Measurements from ENCODE around the gene FIBCD1. TPM values are rescaled to one million over a fixed set of nuclear protein-coding genes. Genes with fewer than 3 reads are reported as not detected.

The FIBCD1 gene
- total and polyA plus RNA-seq, 2 of the 8 experiments (the other 6 are each of a cell fraction or from before 2014, with no cell fraction given) = 6.1 to 8.8 TPM

GRCh38 chr9:130973686-130974281 is 34.7 kb upstream of the FIBCD1 start:
- 89% methylated on average over 21 of the region's 21 CpGs; no CpG with 5 or more reads in 1 of the 2 experiments for WGBS, 2 experiments (ENCODE audit: extremely low coverage in 1 of 2, insufficient coverage in 1 of 2, insufficient read length in 1 of 2, insufficient replicate concordance in 2 of 2, low coverage in 1 of 2, low lambda C conversion rate in 2 of 2, missing lambda C conversion rate in 1 of 2)
- no peak overlapping the region; the same call in 1 of the 2 replicates for H2AFZ ChIP-seq (ENCODE audit: low read length)
- no peak overlapping the region for H2BK20ac ChIP-seq (ENCODE audit: low read length)
- H3K23me2 ChIP-seq (ENCODE audit: low read depth, low read length) = peaks cover 4% of the 10 kb centered on the region; the same call in 1 of the 2 replicates
- no peak for DNase-seq (ENCODE audit: low read depth in 1 of 2, low spot score in 2 of 2)
- no peaks in the 10 kb centered on the region; a peak in 1 of 7 replicates for H3K27me3 ChIP-seq (replicated peaks in 1 of 4; ENCODE audit: control insufficient read depth in 3 of 4, extremely low read depth in 1 of 4, insufficient read depth in 3 of 4, low read length in 3 of 4)
- no peak overlapping the region for H3K23ac ChIP-seq (ENCODE audit: insufficient read length)
- CTCF ChIA-PET (ENCODE audit: partially characterized antibody) = interaction anchor here (0.8 to 3.3 kb wide), 18 partner anchors 9 to 290 kb away, joined by 3 to 17 read pairs (median 4); no protein-coding TSS in a partner anchor
- H3K18ac ChIP-seq (ENCODE audit: extremely low read depth, low read length) = no peak overlapping the region; the same call in 1 of the 2 replicates
- no peak overlapping the region for H3K4me2 ChIP-seq (ENCODE audit: insufficient read depth in 1 of 2, low read depth in 2 of 2, low read length in 2 of 2)
- no peaks in the 10 kb centered on the region for H4K20me1 ChIP-seq (replicated peaks in 1 of 2; ENCODE audit: control insufficient read depth in 1 of 2, insufficient read depth in 2 of 2, low read length in 2 of 2)
- H3K79me2 ChIP-seq (ENCODE audit: control insufficient read depth in 1 of 2, insufficient read depth in 2 of 2, low read length in 2 of 2) = no peaks in the 10 kb centered on the region
- no peak overlapping the region for H4K8ac ChIP-seq (ENCODE audit: extremely low read depth, insufficient read depth, low read length)
- no peaks in the 10 kb centered on the region for H3K36me3 ChIP-seq (ENCODE audit: control insufficient read depth in 2 of 4, insufficient read depth in 4 of 4, low read length in 3 of 4)
- H3K27ac ChIP-seq (ENCODE audit: low read depth, low read length) = no peak overlapping the region
- H2BK12ac ChIP-seq (ENCODE audit: low read depth, low read length) = no peak overlapping the region
- H3K4me3 ChIP-seq (ENCODE audit: extremely low read depth in 1 of 4, insufficient read depth in 2 of 4, low read depth in 3 of 4, low read length in 4 of 4) = no peak overlapping the region
- no peak for FAIRE-seq
- POLR2A ChIA-PET (ENCODE audit: partially characterized antibody) = interaction anchor here (1.0 kb wide), 1 partner anchor 11 kb away, joined by 4 read pairs; no protein-coding TSS in a partner anchor
- no peak overlapping the region for H4K91ac ChIP-seq (replicated peaks; ENCODE audit: insufficient read length, low read length)
- no peak overlapping the region for H3K9ac ChIP-seq (replicated peaks in 1 of 4; ENCODE audit: extremely low read depth in 1 of 4, low read depth in 3 of 4, low read length in 3 of 4)
- no peak overlapping the region for H4K5ac ChIP-seq (ENCODE audit: insufficient read length, low read depth, low read length)
- no peak overlapping the region for H2AK5ac ChIP-seq (ENCODE audit: low read depth, low read length)
- H3K4me1 ChIP-seq (replicated peaks in 1 of 4; ENCODE audit: control insufficient read depth in 3 of 4, insufficient read depth in 4 of 4, low read length in 3 of 4) = peaks cover 0 to 3% (median 0%) of the 10 kb centered on the region in 4 experiments; a peak in 1 of 7 replicates
- H3K9me3 ChIP-seq (ENCODE audit: insufficient read depth in 2 of 2, low read depth in 1 of 2, low read length in 1 of 2) = no peaks in the 10 kb centered on the region
- no peaks in the 10 kb centered on the region for H3K79me1 ChIP-seq (ENCODE audit: low read depth, low read length)
- no peak overlapping the region for H2BK120ac ChIP-seq (replicated peaks; ENCODE audit: low read depth, low read length)
- no peak overlapping the region for H2BK5ac ChIP-seq (ENCODE audit: low read depth, low read length)
- no peak overlapping the region for H3K56ac ChIP-seq (replicated peaks; ENCODE audit: insufficient read length, low read depth, low read length)
- H2BK15ac ChIP-seq (ENCODE audit: low read length) = no peak overlapping the region
- no peak overlapping the region for H3K4ac ChIP-seq (replicated peaks; ENCODE audit: insufficient read length, low read depth, low read length)
- H3K14ac ChIP-seq (ENCODE audit: insufficient read length) = no peak overlapping the region
- TF ChIP-seq GABPA (IDR thresholded peaks at IDR 0.05; ENCODE audit: borderline replicate concordance, insufficient read depth, low read length) = no peak
- TF ChIP-seq BACH1 (IDR thresholded peaks at IDR 0.05; ENCODE audit: low read length) = no peak
- TF ChIP-seq CHD1 (IDR thresholded peaks at IDR 0.05; ENCODE audit: low read depth, low read length) = no peak
- TF ChIP-seq SP1 (IDR thresholded peaks at IDR 0.05; ENCODE audit: low read depth, low read length) = no peak
- TF ChIP-seq PHF8 (conservative IDR thresholded peaks at IDR 0.05; ENCODE audit: low read depth, low read length) = no peak
- no peak for TF ChIP-seq BRCA1 (IDR thresholded peaks at IDR 0.05; ENCODE audit: low read depth, low read length)
- TF ChIP-seq POLR2AphosphoS5 (IDR thresholded peaks at IDR 0.05; ENCODE audit: low read depth, low read length) = no peak
- TF ChIP-seq TBP (IDR thresholded peaks at IDR 0.05; ENCODE audit: low read depth, low read length) = no peak
- no peak for TF ChIP-seq BCL11A (IDR thresholded peaks at IDR 0.05; ENCODE audit: low read depth in 2 of 2, low read length in 2 of 2)
- TF ChIP-seq SRF (IDR thresholded peaks at IDR 0.05; ENCODE audit: low read depth, low read length) = no peak
- TF ChIP-seq TCF12 (IDR thresholded peaks at IDR 0.05; ENCODE audit: low read depth, low read length) = no peak
- TF ChIP-seq KDM5A (IDR thresholded peaks at IDR 0.05; ENCODE audit: low read length) = no peak
- TF ChIP-seq YY1 (IDR thresholded peaks at IDR 0.05; ENCODE audit: low read depth, low read length) = no peak
- TF ChIP-seq CREB1 (IDR thresholded peaks at IDR 0.05) = no peak
- TF ChIP-seq TAF1 (IDR thresholded peaks at IDR 0.05; ENCODE audit: low read depth, low read length) = no peak
